ENCODE measurements around the gene SCARB1.

SCARB1 gene

GRCh38 chr12:124745891-124746570 is 117.6 kb downstream of the SCARB1 start:
- DNase-seq (ENCODE audit: low read depth in 2 of 2) = no peak

- DNase-seq (ENCODE audit: low read depth in 2 of 2) = no peak
Measured at GRCh38 chr12:124745465-124745890, 118.2 kb downstream of the SCARB1 start.

- no peak for DNase-seq (ENCODE audit: low read depth in 2 of 2)
Measured at GRCh38 chr12:124744659-124745464, 118.8 kb downstream of the SCARB1 start.

GRCh38 chr12:124744273-124744640 is 119.4 kb downstream of the SCARB1 start:
- no peak for DNase-seq (ENCODE audit: low read depth in 2 of 2)

GRCh38 chr12:124743479-124744272 is 120.0 kb downstream of the SCARB1 start:
- no peak for DNase-seq (ENCODE audit: low read depth in 2 of 2)

GRCh38 chr12:124742678-124743077 is 121.0 kb downstream of the SCARB1 start:
- DNase-seq (ENCODE audit: low read depth in 2 of 2) = no peak

GRCh38 chr12:124742111-124742510 is 121.6 kb downstream of the SCARB1 start:
- DNase-seq (ENCODE audit: low read depth in 2 of 2) = no peak

GRCh38 chr12:124741211-124741610 is 122.5 kb downstream of the SCARB1 start:
- no peak for DNase-seq (ENCODE audit: low read depth in 2 of 2)

- no peak for DNase-seq (ENCODE audit: low read depth in 2 of 2)
Measured at GRCh38 chr12:124740691-124741137, 123.0 kb downstream of the SCARB1 start.

- no peak for DNase-seq (ENCODE audit: low read depth in 2 of 2)
Measured at GRCh38 chr12:124739953-124740561, 123.6 kb downstream of the SCARB1 start.

- DNase-seq (ENCODE audit: low read depth in 2 of 2) = no peak
Measured at GRCh38 chr12:124738636-124739467, 124.8 kb downstream of the SCARB1 start.

- no peak for DNase-seq (ENCODE audit: low read depth in 2 of 2)
Measured at GRCh38 chr12:124737772-124738635, 125.7 kb downstream of the SCARB1 start.

- DNase-seq (ENCODE audit: low read depth in 2 of 2) = no peak
Measured at GRCh38 chr12:124737040-124737419, 126.6 kb downstream of the SCARB1 start.

GRCh38 chr12:124736115-124737039 is 127.3 kb downstream of the SCARB1 start:
- DNase-seq (ENCODE audit: low read depth in 2 of 2) = no peak

- DNase-seq (ENCODE audit: low read depth in 2 of 2) = no peak
Measured at GRCh38 chr12:124734224-124734788, 129.4 kb downstream of the SCARB1 start.

- DNase-seq (ENCODE audit: low read depth in 2 of 2) = no peak
Measured at GRCh38 chr12:124733086-124733485, 130.6 kb downstream of the SCARB1 start.

GRCh38 chr12:124732275-124733075 is 131.2 kb downstream of the SCARB1 start:
- no peak for DNase-seq (ENCODE audit: low read depth in 2 of 2)

GRCh38 chr12:124731869-124732268 is 131.8 kb downstream of the SCARB1 start:
- DNase-seq (ENCODE audit: low read depth in 2 of 2) = no peak

Measured in stimulated activated CD8-positive, alpha-beta memory T cell treated with anti-CD3 and anti-CD28 coated beads, Interleukin-15, amount 100 ng/mL, for 4 hours (primary cell).